ENCODE results near the gene GPR18. TPM values are rescaled to one million over a fixed set of nuclear protein-coding genes. Genes with fewer than 3 reads are reported as not detected.

Gene GPR18
- total RNA-seq, 1 experiment from 2014 or later: not detected

GRCh38 chr13:99301913-99302636 is 43.9 kb upstream of the GPR18 start:
- H3K27ac ChIP-seq (ENCODE audit: insufficient read length, low read depth, low read length): no peak overlapping the region
- no peak overlapping the region for H3K4ac ChIP-seq (ENCODE audit: low read depth, low read length)
- H3K23me2 ChIP-seq (ENCODE audit: insufficient read length, low read depth, low read length, poor library complexity, severe bottlenecking): no peaks in the 10 kb centered on the region
- Mint-ChIP-seq H3K4me1 (peaks cover 7 to 11% of the 10 kb centered on the region in 2 experiments; a peak in 2 of 4 replicates), H3K36me3 (ENCODE audit: insufficient read depth in 1 of 3, low read depth in 3 of 3) (no peaks in the 10 kb centered on the region), H3K27me3 (ENCODE audit: low read depth) (no peaks in the 10 kb centered on the region; the same call in 1 of the 2 replicates), H3K9me3 (no peaks in the 10 kb centered on the region), H3K27ac (no peak overlapping the region), H3K4me3 (no peak overlapping the region)
- no CpG with 5 or more reads among the region's 1 CpG for WGBS (ENCODE audit: extremely low coverage, insufficient read length, low lambda C conversion rate)
- H3K79me1 ChIP-seq (ENCODE audit: insufficient read depth, low read depth, low read length, poor library complexity, severe bottlenecking): no peaks in the 10 kb centered on the region
- H3K79me2 ChIP-seq (ENCODE audit: insufficient read depth, low read length): no peaks in the 10 kb centered on the region
- H4K8ac ChIP-seq (replicated peaks; ENCODE audit: insufficient read length, low read depth, low read length): no peak overlapping the region
- H3K18ac ChIP-seq (ENCODE audit: insufficient read length, low read depth, low read length): no peak overlapping the region
- H3K23ac ChIP-seq (ENCODE audit: insufficient read length, low read depth, low read length): no peak overlapping the region
- TF ChIP-seq CTCF (conservative IDR thresholded peaks at IDR 0.05): no peak
- H3K56ac ChIP-seq (ENCODE audit: insufficient read length, low read depth, low read length): no peak overlapping the region
- H2BK120ac ChIP-seq (ENCODE audit: low read depth, low read length, poor library complexity, severe bottlenecking): no peak overlapping the region
- H3K14ac ChIP-seq (ENCODE audit: insufficient read depth, low read length): no peak overlapping the region
- H2BK12ac ChIP-seq (ENCODE audit: insufficient read length, low read depth, low read length): no peak overlapping the region
- no peak overlapping the region for H3K9ac ChIP-seq (ENCODE audit: extremely low read depth, insufficient read length, low read length)
- no peak overlapping the region for H2AK5ac ChIP-seq (ENCODE audit: insufficient read length, low read length)
- DNase-seq: no peak
- H3K4me1 ChIP-seq (ENCODE audit: insufficient read depth, low read length): no peaks in the 10 kb centered on the region; the same call in 1 of the 2 replicates
- H4K5ac ChIP-seq (ENCODE audit: insufficient read length, low read depth, low read length): no peak overlapping the region
- H3T11ph ChIP-seq (ENCODE audit: low read length): no peak overlapping the region
- no peak overlapping the region for H2BK15ac ChIP-seq (ENCODE audit: low read depth, low read length)
- no peaks in the 10 kb centered on the region for H3K27me3 ChIP-seq (ENCODE audit: insufficient read depth, low read length)
- no peak overlapping the region for H2BK5ac ChIP-seq (ENCODE audit: insufficient read length, low read length)
- no peaks in the 10 kb centered on the region for H4K20me1 ChIP-seq (ENCODE audit: control insufficient read depth, insufficient read depth, insufficient read length)
- H2AFZ ChIP-seq (ENCODE audit: low read length): no peak overlapping the region
- H4K91ac ChIP-seq (ENCODE audit: insufficient read length, low read depth, low read length): no peak overlapping the region
- H3K9me3 ChIP-seq (ENCODE audit: control insufficient read depth, low read depth, low read length): no peaks in the 10 kb centered on the region
- H2BK20ac ChIP-seq (ENCODE audit: low read depth, low read length, poor library complexity, severe bottlenecking): no peak overlapping the region
- no peak overlapping the region for H3K4me2 ChIP-seq (ENCODE audit: insufficient read depth, insufficient read length, low read length)

Data from H9 (cell line).